ACHN (cell line): ENCODE measurements around the gene CRYGN.

Source experiments
- DNase-seq: peaks from one replicate; pipeline ENCODE4 v3.0.0-alpha.2; 2015
- in situ Hi-C: cut with HindIII; loops from 2 replicates; pipeline ENCODE4 v1.10.0; 2017; ENCODE audit warnings: low sequenced_read_pairs, low pct_ligation_motif_present, low pct_unique_long_range_greater_than_20kb

CRYGN gene

DNA sequence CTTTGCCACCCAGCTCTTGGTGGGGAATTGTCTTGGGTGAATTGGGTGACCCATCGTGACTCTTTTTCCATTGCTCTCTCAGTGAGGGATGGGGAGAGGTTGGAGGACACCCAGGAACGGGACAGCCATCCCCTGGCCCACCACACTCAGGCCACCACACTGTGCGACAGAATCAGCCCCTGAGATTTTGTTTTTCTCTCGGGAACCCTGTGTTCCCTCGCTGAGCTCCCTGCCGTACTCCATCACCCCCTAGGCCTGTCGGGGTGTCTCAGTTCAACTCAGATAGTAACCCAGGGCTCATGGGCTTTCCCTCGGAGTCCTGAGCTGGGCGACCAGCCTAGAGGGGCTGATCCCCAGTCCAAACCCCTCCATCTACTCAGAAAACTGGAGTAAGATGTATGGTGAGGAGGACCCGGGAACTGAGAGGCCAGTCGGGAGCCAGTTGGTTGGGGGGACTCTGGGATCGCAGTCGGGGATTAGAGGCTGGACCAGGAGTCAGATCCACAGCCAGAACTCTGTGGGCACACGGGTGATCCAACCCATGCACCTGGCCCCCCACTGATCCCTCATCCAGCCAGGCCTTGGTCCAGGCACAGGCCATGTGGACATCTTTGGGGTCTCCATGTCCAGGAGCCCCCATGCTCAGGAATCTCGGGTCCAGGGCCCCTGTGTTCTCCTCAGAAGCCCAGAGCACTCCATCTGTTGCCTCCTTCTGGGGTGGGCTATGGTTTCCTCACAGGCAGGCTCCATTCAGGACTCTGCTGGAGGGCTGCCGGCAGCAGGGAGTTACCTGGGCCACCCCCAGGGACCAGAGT, 9.3 kb downstream of the CRYGN start:
- no peak for DNase-seq
- in situ Hi-C loops: no loop called here

DNA sequence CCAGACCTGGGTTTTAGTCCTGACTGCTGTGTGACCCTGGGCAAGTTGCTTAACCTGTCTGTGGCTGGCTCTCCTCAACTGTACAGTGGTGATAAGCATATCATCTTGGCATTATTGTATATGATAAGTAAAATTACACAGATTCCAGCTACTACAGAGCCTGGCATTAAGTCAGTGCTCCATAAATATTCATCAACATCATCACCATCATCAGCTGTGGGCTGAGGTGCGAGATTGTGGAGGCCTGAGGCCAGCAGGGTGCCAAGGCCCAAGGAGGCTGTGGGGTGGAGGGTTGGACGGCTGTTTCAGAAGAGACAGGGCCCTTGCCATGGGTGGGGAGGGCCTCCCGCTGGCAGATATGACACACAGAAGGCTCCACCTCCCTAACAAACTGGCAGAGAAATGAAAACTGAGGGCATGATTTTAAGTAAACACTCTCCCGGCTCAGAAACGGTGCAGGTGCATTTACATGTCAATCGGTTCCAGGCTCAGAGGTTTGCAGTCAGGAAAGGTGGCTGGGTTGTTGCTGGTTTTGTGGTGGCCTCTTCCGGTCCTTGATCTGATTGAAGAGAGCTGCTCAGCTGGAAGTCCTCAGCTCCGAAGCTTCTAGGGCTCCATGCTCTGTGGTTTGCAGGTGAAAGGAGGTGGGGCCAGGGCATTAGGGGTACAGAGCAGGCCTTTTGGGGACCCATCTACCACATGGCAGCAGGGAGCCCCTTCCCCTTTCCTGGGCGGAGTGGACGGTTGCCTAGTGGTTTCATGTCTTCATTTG, 10.2 kb downstream of the CRYGN start:
- in situ Hi-C loops: no loop called here
- DNase-seq: no peak

DNA sequence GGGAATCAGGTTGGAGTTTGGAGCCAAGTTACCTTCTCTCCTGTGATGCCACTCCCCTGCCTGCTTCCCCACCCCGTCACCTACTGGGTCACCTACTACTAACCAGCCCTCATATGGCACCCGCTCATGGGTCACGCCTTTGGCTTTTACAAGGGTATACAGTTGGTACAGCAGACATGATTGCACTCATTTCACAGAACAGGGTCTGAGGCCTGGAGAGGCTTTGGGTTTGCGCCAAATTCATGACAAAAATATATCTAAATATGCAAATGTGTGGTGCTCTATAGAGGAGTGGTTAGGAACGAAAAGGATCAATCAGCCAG, 10.7 kb downstream of the CRYGN start:
- DNase-seq: no peak
- in situ Hi-C loops: no loop called here

DNA sequence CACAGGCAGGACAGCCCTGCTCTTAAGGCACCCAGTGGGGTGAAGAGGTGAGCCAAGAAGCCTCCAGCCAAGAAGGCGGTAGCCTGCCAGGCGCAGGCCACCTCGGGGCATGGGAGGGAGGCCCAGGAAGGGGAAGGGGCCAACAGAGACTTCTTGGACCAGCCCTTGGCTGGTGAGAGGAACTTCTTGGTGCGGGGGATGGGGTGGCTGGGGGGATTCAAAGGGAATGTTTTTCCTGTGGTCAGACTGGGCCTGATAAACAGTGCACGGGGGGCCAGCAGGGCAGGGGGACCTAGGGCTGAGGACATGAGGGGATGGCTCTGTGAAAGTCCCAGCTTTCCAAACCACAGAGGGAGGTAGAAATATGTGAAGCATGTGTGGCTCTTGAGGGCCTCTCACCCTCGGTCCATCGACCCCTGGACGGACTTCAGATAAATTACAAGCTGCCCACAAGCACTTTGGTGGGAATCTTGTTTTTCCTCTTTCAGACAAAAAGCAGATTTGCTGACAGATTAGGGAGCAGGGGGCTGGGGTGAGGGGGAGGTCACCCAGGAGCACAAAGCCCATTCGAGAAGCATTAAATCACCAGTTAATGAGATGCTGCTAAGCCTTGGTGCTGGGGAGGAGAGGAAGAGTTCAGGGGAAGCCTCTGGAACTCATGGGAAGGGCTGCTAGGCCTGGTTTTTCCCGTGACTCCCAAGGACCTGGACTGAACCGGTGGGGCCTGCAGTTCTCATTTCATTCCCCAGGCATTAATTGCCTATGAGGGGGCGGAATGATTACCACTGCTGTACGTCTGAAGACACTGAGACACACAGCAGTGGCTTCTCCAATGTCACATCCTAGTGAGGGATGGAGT, 11.3 kb downstream of the CRYGN start:
- peak; percentile 70 for DNase-seq
- in situ Hi-C loops: no loop called here

DNA sequence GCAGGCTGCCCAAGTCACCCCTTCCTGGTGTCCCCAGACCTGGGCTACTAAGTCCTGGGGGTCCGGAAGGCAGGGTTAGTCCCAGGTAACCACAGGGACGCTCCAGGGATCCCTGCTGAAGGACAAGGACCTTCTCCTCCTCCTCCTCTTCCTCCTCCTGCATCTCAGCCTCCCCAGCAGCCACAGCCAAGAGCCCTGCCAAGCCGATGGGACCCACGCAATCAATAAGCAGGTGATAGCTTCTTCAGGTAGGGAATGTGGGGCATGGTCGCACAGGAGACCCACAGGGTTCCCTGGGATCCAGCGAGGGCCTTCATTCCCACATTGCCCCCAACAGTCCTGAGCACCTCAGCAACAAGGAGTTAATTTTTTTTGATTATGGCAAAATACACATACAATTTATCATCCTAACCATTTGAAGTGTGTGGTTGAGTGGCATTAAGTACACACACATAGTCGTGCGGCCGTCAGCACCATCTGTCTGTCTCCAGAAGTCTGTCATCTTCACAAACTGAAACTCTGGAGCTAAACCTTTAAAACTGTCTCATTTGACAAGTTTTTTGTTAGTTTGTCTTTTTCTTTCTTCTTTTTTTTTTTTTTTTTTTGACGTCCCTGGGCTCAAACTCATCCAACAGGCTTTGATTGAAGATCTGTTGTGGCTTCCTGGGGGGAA, 12.1 kb downstream of the CRYGN start:
- DNase-seq: no peak

GRCh38 chr7:151426904-151427704, 12.8 kb downstream of the CRYGN start:
- in situ Hi-C loops: no loop called here
- DNase-seq: no peak

More for the DNA sequence above, 12.1 kb downstream of the CRYGN start:
- in situ Hi-C loops: no loop called here

- DNase-seq: peak; percentile 86
- in situ Hi-C loops: no loop called here
Observed at GRCh38 chr7:151426441-151426903, 13.5 kb downstream of the CRYGN start.

DNA sequence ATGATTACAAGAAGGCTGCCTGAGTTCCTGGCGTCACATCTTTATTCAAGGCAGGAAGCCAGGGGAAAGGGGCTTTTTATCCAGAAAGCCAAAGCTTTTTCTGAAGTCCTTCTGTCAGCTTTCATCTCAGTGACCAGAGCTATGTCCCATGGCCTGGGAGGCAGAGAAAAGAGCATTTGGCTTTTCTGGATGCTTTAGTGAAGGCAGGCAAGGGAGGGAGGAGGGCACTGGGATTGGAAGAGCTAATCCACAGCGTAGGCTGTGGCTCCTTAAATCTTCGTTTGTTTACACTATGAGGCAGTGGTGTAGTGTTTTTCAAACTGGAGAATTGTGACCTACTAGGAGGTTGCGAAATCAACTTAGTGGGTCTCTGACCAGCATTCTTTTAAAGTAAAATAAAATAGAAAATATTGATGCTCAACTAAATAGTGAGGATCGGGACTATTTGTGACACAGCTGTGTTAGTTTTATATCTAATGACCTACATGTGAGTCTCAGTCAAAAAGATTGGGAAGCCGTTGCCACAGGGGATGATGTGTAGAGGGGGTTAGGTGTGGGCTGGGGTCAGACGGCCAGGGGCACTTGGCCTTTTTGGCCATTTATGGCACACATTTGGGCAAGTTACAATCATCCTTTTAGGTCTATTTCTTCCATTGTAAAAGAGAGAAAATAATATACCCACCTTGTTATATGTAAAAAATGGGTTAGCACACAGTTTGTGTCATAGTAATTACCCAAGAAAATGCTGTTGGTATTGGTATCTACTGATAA, 14.1 kb downstream of the CRYGN start:
- no peak for DNase-seq
- in situ Hi-C loops: no loop called here

DNA sequence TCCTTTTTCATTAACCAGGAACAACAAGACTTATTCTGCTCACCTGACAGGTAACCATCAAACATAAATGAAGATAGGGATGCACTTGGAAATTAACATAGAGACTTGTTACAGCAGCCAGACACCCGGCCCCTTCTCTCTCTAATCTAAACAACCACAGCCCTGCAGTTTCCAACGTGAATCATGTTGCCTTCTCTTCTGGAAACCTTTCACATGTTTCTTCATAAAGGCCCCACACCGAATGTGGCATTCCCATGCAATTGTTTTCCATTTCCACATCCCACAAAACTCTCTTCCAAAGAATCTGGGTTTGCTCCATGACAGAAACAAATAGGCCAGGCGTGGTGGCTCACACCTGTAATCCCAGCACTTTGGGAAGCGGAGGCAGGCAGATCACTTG, 15.1 kb downstream of the CRYGN start:
- in situ Hi-C loops: no loop called here
- no peak for DNase-seq

DNA sequence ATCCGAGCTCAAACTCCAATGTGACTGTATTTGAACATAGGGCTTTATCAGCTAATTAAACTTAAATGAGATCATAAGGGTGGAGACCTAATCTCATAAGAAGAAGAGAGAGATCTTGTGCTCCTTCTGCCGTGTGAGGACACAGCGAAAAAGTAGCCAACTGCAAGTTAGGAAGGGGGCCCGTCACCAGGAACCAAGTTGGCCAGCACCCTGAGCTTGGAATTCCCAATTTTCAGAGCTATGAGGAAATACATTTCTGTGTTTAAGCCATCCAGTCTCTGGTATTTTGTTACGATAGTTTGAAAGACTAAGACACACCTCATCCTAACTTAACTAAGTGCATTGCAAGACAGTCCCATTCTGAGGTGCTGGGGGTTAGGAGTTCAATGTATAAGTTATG, 16.0 kb downstream of the CRYGN start:
- in situ Hi-C loops: no loop called here
- DNase-seq: no peak

DNA sequence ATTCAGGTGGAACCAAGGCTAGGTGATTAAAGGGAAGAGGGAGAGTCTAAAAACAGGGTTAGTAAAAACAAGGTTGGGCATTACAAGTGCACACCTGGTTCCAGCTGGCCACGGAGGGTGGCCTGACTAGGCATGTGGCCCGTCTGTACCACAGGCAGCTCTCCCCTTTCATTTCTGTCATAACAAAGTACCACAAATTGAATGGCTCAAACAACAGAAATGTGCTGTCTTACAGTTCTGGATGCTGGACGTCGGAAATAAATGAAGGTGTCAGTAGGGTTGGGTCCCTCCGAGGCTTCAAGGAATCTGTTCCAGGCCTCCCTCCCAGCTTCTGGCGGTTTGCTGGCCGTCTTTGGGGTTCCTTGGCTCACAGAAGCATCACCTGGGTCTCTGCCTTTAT, 16.7 kb downstream of the CRYGN start:
- no peak for DNase-seq
- in situ Hi-C loops: no loop called here

- in situ Hi-C loops: no loop called here
- no peak for DNase-seq
Observed at GRCh38 chr7:151422212-151422611, 17.7 kb downstream of the CRYGN start.

- in situ Hi-C loops: no loop called here
- DNase-seq: no peak
Observed at GRCh38 chr7:151420144-151420543, 19.8 kb downstream of the CRYGN start.

- no peak for DNase-seq
- in situ Hi-C loops: no loop called here
Observed at GRCh38 chr7:151416941-151417315, 23.0 kb downstream of the CRYGN start.

DNA sequence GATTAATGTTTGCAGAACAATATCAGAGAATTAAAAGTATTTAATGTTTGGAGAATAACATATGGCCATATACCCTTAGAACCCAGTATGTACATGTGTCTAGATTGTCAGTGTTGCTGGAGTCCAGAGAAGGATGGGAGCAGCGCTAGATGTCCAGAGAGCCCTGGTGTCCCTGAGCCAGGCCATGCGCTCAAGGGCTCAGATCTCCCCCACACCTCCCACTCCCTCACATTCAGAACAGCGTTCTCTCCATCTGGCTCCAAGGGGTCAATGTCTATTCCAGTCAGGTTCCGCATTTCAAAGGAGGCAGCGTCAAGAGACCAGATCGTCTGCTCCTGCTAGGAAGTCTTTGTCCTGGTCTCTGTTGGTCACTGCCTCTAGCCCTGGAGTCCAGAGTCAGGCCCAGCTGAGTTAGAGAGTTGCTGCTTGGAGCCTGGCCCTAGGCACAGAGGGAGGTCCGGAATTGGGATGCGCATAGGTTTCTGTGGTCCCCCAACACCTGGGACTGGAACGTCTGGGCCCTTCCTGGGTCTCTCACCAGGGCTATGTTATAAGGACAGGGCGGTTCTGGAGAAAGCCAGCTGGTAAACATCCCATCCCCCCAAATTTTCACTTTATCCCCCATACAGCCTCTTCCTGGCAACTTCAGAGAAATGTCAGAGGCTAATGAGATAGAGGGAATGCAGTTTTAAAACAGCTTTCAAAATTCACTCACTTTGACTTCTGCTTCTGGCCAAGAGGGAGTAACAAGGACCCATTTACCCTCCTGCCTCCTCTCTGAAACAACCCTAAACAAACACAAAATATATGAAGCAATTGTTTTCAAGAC, 23.6 kb downstream of the CRYGN start:
- no peak for DNase-seq
- in situ Hi-C loops: no loop called here

- in situ Hi-C loops: no loop called here
- no peak for DNase-seq
Observed at GRCh38 chr7:151415375-151416105, 24.4 kb downstream of the CRYGN start.
